Endothelial cell of hepatic sinusoid (primary cell): ENCODE data around the gene LENG1.
"Not testable (repeated sequence)": the region's sequence is repeated elsewhere in the genome, so short reads cannot be mapped to it uniquely, and the experiment has no call there.

Experiments
- in situ Hi-C: cut with HindIII; loops from 2 replicates; pipeline ENCODE4 v1.10.0; 2017; ENCODE audit warnings: low sequenced_read_pairs

Gene LENG1

DNA sequence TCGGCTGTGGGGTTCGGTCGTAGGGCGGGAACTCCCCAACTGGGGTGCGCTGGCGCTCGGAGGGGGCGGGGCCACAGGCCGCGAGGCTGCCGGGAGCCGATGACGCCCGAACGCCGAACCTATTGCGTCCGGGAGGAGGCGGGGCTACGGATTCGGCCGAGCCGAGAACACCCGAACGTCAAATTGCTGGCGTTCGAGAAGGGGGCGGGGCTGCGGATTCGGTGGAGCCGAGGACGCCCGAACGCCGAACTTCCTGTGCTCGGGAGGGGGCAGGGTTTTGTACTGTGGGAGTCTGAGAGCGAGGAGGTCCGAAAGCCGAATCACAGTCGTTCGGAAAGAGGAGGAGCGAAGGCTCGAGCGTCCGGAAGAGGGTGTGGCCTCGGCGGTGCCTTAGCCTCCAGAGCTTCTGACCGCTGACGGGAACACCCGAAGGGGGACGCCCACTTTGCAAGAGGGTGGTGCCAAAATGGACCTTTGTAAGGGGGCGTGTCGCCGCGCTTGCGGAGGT lies 31.0 kb upstream of the LENG1 start:
- in situ Hi-C loops: no loop called here

DNA sequence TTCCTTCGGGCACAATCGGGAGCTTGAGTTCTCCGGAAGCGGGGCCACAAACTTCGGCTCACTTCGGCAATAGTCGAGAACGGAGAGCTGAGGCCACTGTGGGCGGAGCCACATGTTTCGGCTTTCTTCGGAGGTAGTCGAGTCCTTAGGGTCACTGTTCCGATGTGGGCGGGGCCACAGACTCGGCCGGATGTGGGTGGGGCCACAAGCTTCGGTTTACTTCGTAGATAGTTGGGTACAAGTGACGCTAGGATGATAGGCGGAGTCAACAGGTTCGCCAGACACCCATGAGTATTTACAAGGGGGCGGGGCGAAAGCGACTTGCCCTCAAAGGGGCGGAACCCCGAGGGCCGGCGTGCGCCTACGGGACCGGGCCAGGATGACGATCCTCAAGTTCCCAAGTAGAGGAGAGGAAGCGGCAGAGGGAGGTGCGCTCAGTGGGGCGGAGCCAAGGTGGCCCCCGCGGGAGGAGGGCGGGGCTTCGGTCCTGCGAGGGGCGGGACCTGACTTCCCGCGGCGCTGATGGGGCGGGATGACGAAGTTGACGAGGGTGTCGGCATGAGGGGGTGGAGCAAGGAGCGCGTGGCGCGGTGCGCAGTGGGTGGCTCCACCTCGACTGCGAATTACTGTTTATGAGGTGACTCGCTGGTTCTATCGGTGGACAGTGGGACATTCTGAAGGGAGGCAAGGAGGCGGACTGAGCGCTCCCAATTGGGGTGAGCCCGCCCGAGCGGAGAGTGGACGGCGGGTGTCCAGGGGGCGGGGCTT lies 30.4 kb upstream of the LENG1 start:
- in situ Hi-C loops: no loop called here

DNA sequence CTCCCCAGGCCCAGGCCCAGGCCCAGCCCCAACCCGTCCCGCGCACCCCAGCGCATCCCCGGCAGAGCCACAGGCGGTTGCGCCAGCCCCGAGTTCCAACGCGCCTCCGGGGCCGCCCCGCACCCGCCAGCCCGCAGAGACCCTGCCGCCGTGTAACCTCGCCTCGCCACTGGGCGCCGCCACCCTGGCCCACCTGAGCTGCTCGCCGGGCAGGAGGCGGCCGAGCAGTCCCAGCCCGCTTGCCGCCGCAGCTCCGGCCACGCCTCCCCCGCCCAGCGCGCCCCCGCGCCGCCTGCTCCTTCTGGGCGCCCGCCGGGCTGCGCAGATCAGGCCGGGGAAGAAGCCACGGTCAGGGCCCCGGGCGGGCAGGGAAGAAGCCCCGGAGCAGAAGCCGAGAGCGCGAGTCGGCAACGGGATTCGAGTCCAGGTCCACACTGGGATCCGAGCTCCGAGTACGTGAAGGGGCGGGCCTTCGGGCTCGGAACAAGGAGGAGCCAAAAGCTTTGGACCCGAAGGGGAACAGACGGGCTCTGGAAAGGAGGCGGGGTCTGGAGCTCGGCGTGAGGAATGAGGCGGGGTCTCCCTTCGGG lies 29.7 kb upstream of the LENG1 start, which contains the start of gene MBOAT7:
MBOAT7 (minus strand) TSS at position 436 of the 590 bp plus-strand sequence. CDS start 1,072 bp downstream, outside the sequence.
- in situ Hi-C loops: no loop called here

DNA sequence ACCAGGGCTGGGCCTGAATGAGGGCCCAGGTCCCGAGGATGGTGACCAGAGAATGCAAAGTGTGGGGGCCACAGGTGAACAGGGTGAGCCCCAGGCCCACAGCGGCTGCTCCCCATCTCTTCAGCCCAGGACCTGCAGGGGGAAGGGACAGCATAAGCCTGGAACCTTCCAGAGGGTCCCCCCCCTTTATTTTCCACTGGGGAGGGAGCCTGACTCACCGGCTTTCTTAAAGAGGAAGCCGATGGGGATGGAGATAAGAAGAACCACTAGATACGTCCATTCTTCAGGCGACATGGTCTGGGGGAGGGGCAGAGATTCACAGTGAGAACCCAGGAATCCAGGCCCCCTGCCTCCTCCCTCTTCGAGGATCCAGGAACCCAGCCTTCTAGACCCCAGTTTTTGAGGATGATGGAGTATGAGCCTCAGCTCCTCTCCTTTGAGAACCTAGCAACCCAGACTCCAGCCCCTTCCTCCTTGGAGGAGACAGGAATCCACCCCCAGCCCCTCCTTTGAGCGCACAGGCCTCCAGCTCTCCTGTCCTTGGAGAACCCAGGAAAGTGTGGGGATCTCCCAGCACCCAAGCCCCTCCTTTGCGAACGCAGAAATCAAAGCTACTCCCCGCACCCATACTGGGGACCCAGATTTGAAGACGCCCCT lies 28.8 kb upstream of the LENG1 start:
- in situ Hi-C loops: no loop called here

DNA sequence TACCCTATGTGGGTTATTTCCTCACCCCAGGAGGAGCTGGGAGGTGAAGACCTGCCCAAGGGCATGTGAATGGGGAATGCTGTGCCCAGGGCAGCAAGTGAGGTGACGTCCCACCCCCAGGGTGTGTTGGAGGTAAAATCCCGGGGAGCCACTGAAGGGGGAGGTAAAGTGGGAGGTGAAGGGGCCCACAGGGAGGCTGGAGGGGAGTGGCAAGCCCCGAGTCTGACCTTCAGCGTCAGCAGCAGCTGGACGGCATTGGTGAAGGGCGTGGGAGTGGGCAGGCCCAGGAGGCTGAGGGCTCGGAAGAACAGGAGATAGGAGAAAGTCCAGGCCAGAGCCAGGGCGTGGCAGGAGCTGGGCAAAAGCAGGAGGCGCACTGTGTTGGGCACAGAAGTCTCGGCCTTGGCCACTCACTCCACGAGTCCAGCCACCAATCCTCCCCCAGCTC lies 27.4 kb upstream of the LENG1 start:
- in situ Hi-C loops: no loop called here

DNA sequence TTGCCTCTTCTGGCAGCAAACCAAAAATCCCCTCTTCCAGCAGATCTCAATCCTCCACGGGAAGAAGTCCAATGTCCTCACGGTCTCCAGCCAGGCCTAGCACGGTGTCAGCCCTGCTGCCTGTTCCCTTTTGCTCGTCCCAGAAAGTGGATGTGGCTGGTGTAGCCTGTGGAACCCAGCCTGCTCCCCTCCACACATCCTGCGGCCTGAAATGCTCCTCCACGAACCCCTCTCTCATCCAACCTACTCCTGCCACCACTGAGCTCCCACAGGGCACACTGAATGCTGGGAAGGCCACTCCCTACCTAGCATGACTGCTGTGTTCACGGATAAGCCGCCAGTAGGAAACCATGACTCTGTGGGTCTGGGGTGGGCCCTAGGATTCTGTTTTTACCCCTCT lies 26.8 kb upstream of the LENG1 start:
- in situ Hi-C loops: no loop called here

DNA sequence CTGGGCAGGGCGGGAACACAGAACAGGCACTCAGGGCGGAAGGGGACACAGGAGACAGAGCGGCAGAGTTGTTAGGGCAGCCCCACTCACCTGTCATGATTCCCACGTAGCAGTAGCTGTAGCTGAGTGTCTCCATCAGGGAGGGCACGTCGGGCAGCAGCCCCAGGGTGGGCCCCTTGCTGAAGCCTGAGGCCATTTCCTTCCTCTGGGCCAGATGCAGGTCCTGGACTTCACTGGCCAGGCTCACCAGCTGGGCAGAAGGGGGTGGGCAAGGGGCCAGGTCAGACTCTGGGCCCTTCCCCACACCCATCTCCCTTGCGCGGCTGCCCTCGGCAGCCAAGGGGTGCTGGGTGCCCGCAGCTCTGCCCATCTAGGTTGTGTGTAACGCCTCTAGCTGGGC lies 23.9 kb upstream of the LENG1 start:
- in situ Hi-C loops: no loop called here

DNA sequence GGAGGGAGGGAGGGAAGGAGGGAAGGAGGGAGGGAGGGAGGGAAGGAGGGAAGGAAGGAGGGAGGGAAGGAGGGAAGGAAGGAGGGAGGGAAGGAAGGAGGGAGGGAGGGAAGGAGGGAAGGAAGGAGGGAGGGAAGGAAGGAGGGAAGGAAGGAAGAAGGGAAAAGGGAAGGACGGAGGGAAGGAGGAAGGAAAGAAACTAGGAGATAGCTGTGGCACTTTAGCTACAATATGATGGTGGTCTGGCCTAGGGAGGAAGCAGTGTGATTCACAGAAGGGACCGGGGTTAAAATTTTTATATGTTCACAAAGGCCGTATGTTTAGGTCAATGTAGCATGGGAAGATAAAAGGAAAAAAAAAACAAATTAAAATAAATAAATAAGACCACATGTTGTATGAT lies 22.4 kb upstream of the LENG1 start:
- in situ Hi-C loops: not testable (repeated sequence)

DNA sequence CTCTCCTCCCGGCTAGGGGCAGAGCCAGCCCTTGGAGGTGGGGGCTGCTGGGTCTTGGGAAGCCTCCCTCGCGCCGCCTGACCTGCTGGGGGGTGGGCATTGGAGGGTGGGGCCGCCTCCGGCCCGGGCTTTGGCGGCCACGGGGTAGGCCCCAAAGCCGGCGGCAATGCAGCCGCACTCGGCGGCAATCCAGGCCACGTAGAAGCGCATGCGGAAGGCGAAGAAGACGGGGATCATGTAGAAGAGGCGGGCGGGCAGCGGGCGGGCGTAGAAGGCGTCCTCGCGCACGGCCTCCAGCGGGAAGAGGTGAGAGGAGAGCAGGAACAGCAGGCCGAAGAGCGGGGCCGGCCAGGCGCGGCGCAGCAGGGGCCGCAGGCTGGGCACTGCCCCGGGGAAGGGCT lies 21.2 kb upstream of the LENG1 start:
- in situ Hi-C loops: no loop called here

DNA sequence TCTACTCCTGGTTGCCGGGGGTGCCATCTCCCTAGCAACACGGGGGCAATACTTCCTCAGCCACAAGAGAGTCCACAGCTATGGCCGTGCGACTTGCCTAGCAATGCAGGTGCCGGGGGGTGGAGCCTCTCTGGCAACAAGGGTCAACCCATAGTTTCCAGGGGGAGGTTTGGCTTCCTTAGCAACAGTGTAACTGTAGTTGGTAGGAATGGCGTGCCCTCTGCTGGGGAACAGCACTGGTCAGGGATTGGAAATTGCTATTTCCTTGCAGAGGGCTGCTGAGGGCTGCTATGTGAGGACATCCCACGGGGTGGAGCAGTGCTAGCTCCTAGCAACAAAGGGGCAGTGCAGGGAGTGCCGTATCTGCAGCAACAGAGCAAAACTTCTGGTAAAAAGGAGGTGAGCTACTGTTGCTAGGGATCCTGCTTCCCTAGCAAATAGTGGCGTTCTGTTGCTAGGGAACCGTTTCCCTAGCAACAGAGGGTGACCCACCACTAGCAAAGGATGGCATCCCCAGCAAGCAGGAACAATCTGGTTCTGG lies 20.5 kb upstream of the LENG1 start:
- in situ Hi-C loops: no loop called here

DNA sequence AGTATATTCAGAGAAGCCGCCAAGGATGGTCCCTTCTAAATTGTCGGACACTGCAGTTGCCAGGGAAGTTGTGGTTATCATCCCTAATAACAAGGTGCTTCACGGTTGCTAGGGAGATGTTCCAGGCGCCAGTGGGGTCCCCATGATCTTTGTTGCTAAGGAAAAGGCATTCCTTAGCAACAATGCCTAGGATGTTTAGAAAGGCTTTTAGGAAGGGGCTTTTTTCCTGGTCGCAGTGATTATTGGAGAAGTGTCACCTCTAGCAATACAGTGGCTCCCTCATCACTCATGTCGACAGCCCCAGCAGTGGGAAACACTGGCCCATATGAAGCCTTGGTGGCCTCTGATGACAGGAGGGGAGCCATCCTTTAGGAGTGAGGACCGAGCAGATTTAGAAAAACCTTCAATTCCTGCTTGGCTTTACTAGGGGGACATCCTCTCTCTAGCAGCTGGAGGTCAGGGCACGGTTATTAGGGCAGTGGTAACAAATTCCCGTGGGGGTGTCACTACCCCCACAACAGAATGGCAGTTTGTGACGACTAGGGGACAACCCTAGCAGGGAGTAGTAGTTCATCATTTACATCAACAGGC lies 19.8 kb upstream of the LENG1 start:
- in situ Hi-C loops: no loop called here

DNA sequence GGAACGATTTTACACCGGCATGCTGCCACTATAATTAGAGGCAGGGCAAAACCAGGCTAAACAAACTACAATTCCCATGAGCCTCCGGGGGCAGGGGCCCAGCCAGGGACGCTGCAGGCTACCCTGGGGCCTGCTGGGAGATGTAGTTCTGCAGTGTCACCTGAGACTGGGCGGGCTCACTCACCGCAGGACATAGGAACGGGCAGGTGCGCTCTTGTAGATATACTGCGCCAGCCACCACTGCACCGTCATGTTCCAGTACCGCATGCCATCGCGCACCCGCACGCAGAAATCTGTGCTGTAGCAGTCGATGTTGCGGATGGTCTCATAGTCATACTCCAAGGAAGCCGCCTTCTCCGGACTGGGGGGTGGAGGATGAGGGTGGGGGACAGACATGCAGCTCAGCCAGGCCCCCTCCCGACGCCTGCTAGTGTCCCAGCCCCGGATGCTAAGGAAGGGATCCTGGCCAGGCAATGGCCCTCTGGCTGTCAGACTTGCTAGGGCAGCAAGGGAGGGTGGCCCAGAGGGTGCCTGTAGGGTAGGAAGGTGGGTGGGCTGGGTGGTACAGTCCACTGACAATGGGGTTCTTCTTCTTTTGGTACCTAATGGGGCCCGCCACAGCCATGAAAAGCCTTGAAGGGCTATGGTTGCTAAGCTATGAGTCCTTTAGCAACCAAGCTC lies 19.2 kb upstream of the LENG1 start:
- in situ Hi-C loops: no loop called here

DNA sequence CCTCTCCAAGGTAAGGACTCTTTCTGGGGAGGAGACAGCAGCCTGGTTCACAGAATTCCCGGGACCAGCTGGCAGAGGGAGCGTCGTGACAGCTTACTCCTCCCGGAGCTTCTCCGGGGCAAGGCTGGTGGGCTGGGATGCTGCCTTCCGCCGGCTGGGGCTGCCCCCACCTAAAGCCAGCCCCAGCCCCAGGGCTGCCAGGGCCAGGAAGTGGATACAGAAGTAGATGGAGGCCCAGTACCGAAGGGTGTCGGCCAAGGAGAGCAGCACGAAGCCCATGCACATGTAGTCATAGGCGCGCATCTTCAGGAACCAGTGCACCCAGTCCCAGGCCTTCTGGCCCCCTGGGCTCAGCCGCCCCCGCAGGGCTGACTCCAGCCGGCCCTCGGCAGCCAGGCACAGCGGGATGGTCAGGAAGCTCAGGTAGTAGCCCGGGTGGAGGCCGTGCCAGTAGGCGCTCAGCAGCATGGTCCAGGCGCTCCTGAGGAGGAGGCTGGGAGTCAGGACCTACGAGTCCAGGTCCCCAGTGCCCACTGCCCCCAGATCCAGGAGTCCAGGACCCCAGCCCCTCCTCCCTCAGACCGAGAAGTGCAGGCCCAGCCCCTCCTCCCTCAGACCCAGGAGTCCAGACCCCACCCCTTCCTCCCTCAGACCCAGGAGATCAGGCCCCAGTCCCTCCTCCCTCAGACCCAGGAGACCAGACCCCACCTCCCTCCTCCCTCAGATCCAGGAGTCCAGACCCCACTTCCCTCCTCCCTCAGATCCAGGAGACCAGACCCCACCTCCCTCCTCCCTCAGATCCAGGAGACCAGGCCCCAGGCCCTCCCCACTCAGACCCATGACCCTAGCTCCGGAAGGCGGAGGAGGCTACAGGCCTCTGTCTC lies 14.7 kb upstream of the LENG1 start:
- in situ Hi-C loops: no loop called here

DNA sequence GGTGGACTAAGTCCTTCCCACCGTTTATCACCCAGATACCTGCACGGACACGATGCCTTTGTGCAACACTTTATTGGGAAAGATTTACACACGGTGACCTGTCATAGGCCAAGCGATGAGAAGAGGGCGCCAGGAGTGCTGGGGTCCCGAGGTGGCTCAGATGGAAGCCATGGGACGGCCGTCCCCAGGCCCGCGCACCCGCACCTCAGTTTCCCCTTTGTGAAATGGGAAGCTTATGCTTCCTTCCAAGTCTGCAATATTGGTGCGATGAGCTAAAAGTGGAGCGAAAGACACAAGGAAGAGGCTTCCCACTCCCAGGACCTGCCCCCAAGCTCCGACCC lies 13.8 kb upstream of the LENG1 start:
- in situ Hi-C loops: no loop called here

DNA sequence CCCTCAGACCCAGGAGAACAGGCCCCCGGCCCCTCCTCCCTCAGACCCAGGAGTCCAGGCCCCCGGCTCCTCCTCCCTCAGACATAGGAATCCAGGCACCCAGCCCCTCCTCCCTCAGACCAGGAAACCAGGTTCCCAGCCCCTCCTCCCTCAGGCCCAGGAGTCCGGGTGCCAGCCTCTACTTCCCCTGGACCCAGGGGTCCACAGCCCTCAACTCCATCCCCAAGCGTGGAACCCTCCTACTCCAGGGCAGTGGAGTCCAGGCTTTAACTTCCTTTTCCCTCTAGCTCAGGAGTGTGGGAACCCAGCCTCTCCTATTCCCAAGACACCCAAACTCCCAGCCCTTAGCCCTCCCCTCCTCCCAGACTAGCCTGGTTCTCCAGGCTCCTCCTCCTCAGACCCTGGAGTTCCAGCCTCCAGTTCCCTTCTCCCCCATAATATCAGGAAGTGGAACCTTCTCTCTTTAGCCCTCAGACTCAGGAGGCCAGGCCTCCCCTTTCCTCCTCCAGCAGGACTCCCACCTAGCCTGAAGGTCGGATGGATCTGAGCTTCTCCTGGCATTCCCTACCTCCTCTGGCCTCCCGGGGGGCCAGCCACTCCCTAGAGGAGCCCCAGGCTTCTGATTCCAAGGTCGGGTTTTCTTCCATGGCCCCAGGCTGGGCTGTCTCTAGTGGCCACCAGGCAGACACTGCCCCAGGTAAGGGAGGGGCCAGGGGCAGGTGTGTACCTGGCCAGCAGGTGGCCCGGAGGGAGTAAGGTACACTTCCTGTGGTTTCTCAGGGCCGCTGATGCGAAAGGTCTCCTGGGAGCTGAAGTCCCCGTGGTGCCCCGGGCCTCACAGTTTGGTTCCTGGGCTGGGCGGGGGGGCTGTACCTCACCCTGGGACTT lies 13.2 kb upstream of the LENG1 start, which contains the start of gene TMC4:
TMC4 (minus strand) TSS at position 690 of the 888 bp plus-strand sequence; CDS start at position 647, 43 bp downstream.
- in situ Hi-C loops: no loop called here

DNA sequence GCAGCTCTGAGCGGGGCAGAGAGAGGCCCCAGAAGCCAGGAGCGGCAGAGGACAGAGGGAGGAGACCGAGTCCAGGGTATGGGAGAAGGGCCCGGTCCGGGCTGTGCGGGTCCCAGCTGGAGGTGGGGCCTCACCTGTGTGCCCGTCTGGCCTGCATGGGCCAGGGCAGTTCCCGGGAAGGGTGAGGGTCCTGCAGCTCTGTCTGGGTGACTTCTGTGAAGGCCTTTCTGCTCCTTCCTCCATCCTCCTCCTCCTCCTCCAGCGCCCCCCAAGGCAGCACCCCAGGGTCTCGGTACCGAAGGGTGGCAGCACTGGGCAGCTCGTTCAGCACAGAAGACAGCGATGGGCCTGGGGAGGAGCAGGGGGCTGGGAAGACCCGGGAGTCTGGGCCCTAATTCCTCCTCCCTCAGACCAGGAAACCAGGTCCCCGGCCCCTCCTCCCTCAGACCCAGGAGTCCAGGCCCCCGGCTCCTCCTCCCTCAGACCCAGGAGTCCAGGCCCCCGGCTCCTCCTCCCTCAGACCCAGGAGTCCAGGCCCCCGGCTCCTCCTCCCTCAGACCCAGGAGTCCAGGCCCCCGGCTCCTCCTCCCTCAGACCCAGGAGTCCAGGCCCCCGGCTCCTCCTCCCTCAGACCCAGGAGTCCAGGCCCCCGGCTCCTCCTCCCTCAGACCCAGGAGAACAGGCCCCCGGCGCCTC lies 12.4 kb upstream of the LENG1 start:
- in situ Hi-C loops: not testable (repeated sequence)

DNA sequence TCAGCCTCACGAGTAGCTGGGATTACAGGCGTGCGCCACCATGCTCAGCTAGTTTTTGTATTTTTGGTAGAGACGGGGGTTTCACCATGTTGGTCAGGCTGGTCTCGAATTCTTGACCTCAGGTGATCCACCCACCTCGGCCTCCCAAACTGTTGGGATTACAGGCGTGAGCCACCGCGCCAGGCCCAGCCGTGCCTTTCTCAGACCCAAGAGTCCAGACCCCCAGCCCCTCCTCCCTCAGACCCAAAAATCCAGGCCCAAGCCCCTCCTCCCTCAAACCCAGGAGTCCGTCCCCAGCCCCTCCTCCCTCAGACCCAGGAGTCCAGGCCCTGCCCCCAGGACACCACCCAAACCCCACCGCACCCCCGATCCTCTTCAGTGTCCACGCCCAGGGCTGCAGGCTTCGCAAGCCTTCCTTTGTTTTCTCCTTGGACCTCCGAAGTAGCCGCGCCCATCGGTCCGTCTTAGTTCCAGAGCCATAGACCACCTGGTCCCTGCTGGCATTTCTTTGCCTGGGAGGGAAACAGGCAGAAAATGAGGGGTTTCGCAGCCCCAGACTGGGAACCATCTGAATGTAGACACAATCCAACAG lies 9.7 kb upstream of the LENG1 start:
- in situ Hi-C loops: no loop called here
